Measurements from ENCODE around the gene VTI1A. TPM values are rescaled to one million over a fixed set of nuclear protein-coding genes. Genes with fewer than 3 reads are reported as not detected.
A peak's percentile ranks its signal among the peaks of the same experiment; 100 is the strongest.

The VTI1A gene
- total and polyA plus RNA-seq, 7 experiments from 2014 or later = 21.7 to 56.8 (median 40.8) TPM

DNA sequence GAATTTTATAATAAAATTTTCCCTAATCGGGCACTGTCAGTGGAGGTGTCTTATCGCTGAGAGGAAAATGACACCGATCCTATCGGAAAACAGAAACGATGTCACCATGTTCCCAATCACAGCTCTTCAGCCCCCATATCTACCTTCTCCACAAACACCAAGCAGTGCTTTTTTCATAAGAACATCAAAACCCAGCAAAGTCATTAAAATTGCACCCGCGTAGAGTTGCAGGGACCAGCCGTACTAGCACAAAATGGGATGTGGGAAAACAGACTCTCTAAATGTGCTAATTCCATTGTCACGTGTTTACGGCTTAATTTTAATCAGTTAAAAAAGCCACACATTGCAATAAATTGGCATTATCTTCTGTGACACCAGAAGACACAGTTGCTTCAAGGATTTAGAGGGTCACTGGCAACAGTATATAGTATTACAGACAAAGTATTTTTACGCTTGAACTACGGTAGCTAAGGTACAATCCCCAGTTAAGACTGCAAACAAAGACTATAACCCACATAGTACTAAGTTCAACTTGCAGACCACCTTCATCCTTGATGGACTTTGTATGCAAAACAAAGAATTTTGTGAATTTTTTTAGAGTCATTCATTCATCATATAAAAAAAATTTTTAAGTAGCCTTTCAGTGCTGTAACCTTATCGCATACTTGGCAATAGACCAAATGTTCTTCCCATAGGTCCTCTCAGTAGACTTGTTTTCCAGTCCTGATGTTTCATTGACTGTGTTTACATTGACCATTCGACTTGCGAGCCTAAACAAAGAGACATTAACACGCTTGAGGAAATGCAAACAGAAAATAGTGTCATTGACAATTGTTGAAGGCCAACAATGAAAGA is 116.0 kb downstream of the VTI1A start:
- Histone ChIP-seq H3K4me1 (ENCODE audit: control insufficient read depth in 2 of 2, insufficient read depth in 2 of 2, low read length in 2 of 2) (no peaks in the 10 kb centered on the region), H3K4me3 (ENCODE audit: low read length) (no peak overlapping the region), H3K27ac (ENCODE audit: low read depth, low read length) (no peak overlapping the region), H3K27me3 (ENCODE audit: control insufficient read depth in 2 of 2, insufficient read depth in 2 of 2, low read length in 2 of 2) (no peaks in the 10 kb centered on the region), H3K36me3 (ENCODE audit: control insufficient read depth in 2 of 3, insufficient read depth in 3 of 3, low read length in 3 of 3) (no peaks in the 10 kb centered on the region), H3K9me3 (ENCODE audit: control insufficient read depth in 2 of 3, low read length in 3 of 3) (no peaks in the 10 kb centered on the region)
- Mint-ChIP-seq H3K27me3 (no peaks in the 10 kb centered on the region), H3K36me3 (peaks cover 0 to 12% (median 0%) of the 10 kb centered on the region in 5 donors), H3K27ac (no peak overlapping the region), H3K4me1 (peaks cover 0 to 21% (median 14%) of the 10 kb centered on the region in 7 donors), H3K4me3 (no peak overlapping the region), H3K9me3 (no peaks in the 10 kb centered on the region)
- ChIA-PET CTCF (no interaction called here), POLR2A (no interaction called here)
- DNase-seq (no peak), ATAC-seq (no peak)
- intact Hi-C loops (cut with micrococcal nuclease) = loop anchor here in 1 of 2 donors (10.0 kb wide), 2 partner anchors 542 to 822 kb away; no protein-coding TSS in a partner anchor

GRCh38 chr10:112564337-112564736 is 117.3 kb downstream of the VTI1A start:
- Mint-ChIP-seq H3K27ac (no peak overlapping the region), H3K27me3 (no peaks in the 10 kb centered on the region), H3K4me3 (no peak overlapping the region), H3K4me1 (peaks cover 0 to 8% (median 4%) of the 10 kb centered on the region in 7 donors), H3K36me3 (peaks cover 0 to 18% (median 4%) of the 10 kb centered on the region in 5 donors), H3K9me3 (no peaks in the 10 kb centered on the region)
- Histone ChIP-seq H3K36me3 (ENCODE audit: control insufficient read depth in 2 of 3, insufficient read depth in 3 of 3, low read length in 3 of 3) (no peaks in the 10 kb centered on the region), H3K27me3 (ENCODE audit: control insufficient read depth in 2 of 2, insufficient read depth in 2 of 2, low read length in 2 of 2) (no peaks in the 10 kb centered on the region), H3K4me1 (ENCODE audit: control insufficient read depth in 2 of 2, insufficient read depth in 2 of 2, low read length in 2 of 2) (no peaks in the 10 kb centered on the region), H3K9me3 (ENCODE audit: control insufficient read depth in 2 of 3, low read length in 3 of 3) (no peaks in the 10 kb centered on the region), H3K4me3 (ENCODE audit: low read length) (no peak overlapping the region), H3K27ac (ENCODE audit: low read depth, low read length) (no peak overlapping the region)
- DNase-seq (no peak), ATAC-seq (no peak)
- ChIA-PET CTCF (no interaction called here), POLR2A (no interaction called here)
- intact Hi-C loops (cut with micrococcal nuclease) = loop anchor here in 1 of 2 donors (10.0 kb wide), 2 partner anchors 540 to 820 kb away; no protein-coding TSS in a partner anchor

DNA sequence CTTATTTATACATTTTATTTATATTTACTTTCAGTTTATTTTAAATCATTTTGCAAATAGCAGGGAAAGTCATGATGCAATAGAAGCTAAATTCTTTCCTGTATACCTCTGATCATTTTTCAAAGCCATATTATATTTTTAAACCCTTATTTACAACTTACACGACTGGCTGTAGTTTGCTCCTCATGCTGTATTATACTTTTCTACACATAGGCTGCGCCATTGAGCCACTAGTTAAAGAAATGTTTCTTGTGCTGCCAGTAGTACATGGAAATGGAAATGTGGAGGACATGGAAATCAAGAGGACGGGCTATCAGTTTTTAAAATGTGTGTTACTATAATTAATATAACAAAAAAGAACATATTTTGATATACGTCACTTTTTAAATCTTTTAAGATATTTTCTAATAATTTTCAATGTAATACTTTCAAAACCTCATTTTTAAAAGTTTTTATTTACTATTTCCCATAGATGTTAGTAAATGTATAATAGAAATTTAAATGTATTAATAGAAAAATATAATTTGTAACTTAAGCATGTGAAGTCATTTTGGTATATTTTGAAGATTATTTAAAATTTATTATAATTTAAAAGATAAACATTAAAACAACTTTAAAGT is 118.5 kb downstream of the VTI1A start:
- Histone ChIP-seq H3K4me1 (ENCODE audit: control insufficient read depth in 2 of 2, insufficient read depth in 2 of 2, low read length in 2 of 2) (no peaks in the 10 kb centered on the region), H3K4me3 (ENCODE audit: low read length) (no peak overlapping the region), H3K9me3 (ENCODE audit: control insufficient read depth in 2 of 3, low read length in 3 of 3) (no peaks in the 10 kb centered on the region), H3K36me3 (ENCODE audit: control insufficient read depth in 2 of 3, insufficient read depth in 3 of 3, low read length in 3 of 3) (no peaks in the 10 kb centered on the region), H3K27me3 (ENCODE audit: control insufficient read depth in 2 of 2, insufficient read depth in 2 of 2, low read length in 2 of 2) (no peaks in the 10 kb centered on the region), H3K27ac (ENCODE audit: low read depth, low read length) (no peak overlapping the region)
- ChIA-PET CTCF (no interaction called here), POLR2A (no interaction called here)
- peaks cover 0 to 19% (median 5%) of the 10 kb centered on the region in 5 donors for H3K36me3 Mint-ChIP-seq
- no peak for ATAC-seq
- no peak overlapping the region for H3K4me3 Mint-ChIP-seq
- no peaks in the 10 kb centered on the region for H3K9me3 Mint-ChIP-seq
- no peaks in the 10 kb centered on the region for H3K4me1 Mint-ChIP-seq
- intact Hi-C loops (cut with micrococcal nuclease) = loop anchor here (5.0 to 10.0 kb wide), 4 partner anchors 539 to 997 kb away; no protein-coding TSS in a partner anchor
- peak in 1 of 9 donors; percentile 2 for DNase-seq
- H3K27me3 Mint-ChIP-seq = no peaks in the 10 kb centered on the region
- H3K27ac Mint-ChIP-seq = no peak overlapping the region

DNA sequence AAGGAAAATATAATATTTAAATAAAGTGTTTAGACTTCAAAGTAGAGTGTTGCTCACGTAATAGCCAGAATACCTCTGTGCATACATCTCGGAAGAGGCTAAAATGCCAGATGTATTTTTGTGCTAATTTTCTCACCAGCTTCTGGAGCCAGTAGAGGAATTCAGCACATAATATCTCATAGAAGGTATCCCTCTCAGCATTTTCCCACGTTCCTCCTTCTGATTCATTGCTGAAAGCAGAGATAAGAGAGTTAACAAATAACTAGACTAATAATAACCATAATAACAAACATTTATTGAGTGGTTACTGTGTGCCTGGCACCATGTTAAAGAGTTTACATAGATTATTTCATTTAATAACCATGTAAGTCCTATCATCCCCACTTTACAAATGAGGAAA is 123.6 kb downstream of the VTI1A start:
- intact Hi-C loops (cut with micrococcal nuclease) = no loop called here
- ChIA-PET POLR2A (no interaction called here), CTCF (no interaction called here)
- Histone ChIP-seq H3K9me3 (ENCODE audit: control insufficient read depth in 2 of 3, low read length in 3 of 3) (no peaks in the 10 kb centered on the region), H3K27ac (ENCODE audit: low read depth, low read length) (no peak overlapping the region), H3K4me1 (ENCODE audit: control insufficient read depth in 2 of 2, insufficient read depth in 2 of 2, low read length in 2 of 2) (no peaks in the 10 kb centered on the region), H3K36me3 (ENCODE audit: control insufficient read depth in 2 of 3, insufficient read depth in 3 of 3, low read length in 3 of 3) (no peaks in the 10 kb centered on the region), H3K4me3 (ENCODE audit: low read length) (no peak overlapping the region), H3K27me3 (ENCODE audit: control insufficient read depth in 2 of 2, insufficient read depth in 2 of 2, low read length in 2 of 2) (no peaks in the 10 kb centered on the region)
- Mint-ChIP-seq H3K36me3 (peaks cover 0 to 33% (median 18%) of the 10 kb centered on the region in 5 donors), H3K4me3 (no peak overlapping the region), H3K27me3 (no peaks in the 10 kb centered on the region), H3K27ac (no peak overlapping the region), H3K9me3 (peaks cover 0 to 3% (median 0%) of the 10 kb centered on the region in 11 donors), H3K4me1 (no peaks in the 10 kb centered on the region)
- ATAC-seq (no peak), DNase-seq (no peak)

- Mint-ChIP-seq H3K36me3 (peaks cover 0 to 59% (median 33%) of the 10 kb centered on the region in 5 donors), H3K9me3 (no peaks in the 10 kb centered on the region), H3K27ac (no peak overlapping the region), H3K4me1 (peaks cover 0 to 2% (median 0%) of the 10 kb centered on the region in 7 donors), H3K4me3 (no peak overlapping the region), H3K27me3 (no peaks in the 10 kb centered on the region)
- no peak for DNase-seq
- no peak for ATAC-seq
- intact Hi-C loops (cut with micrococcal nuclease) = no loop called here
- H3K27ac ChIP-seq (ENCODE audit: low read depth, low read length) = no peak overlapping the region
- no peaks in the 10 kb centered on the region for H3K9me3 ChIP-seq (ENCODE audit: control insufficient read depth in 2 of 3, low read length in 3 of 3)
- no peaks in the 10 kb centered on the region for H3K36me3 ChIP-seq (ENCODE audit: control insufficient read depth in 2 of 3, insufficient read depth in 3 of 3, low read length in 3 of 3)
- H3K27me3 ChIP-seq (ENCODE audit: control insufficient read depth in 2 of 2, insufficient read depth in 2 of 2, low read length in 2 of 2) = no peaks in the 10 kb centered on the region
- H3K4me1 ChIP-seq (ENCODE audit: control insufficient read depth in 2 of 2, insufficient read depth in 2 of 2, low read length in 2 of 2) = no peaks in the 10 kb centered on the region
- ChIA-PET POLR2A (no interaction called here), CTCF (no interaction called here)
- H3K4me3 ChIP-seq (ENCODE audit: low read length) = no peak overlapping the region
Observed at GRCh38 chr10:112579578-112579977, 132.6 kb downstream of the VTI1A start.

- ATAC-seq (no peak), DNase-seq (no peak)
- Histone ChIP-seq H3K27me3 (ENCODE audit: control insufficient read depth in 2 of 2, insufficient read depth in 2 of 2, low read length in 2 of 2) (no peaks in the 10 kb centered on the region), H3K4me1 (ENCODE audit: control insufficient read depth in 2 of 2, insufficient read depth in 2 of 2, low read length in 2 of 2) (no peaks in the 10 kb centered on the region), H3K27ac (ENCODE audit: low read depth, low read length) (no peak overlapping the region), H3K9me3 (ENCODE audit: control insufficient read depth in 2 of 3, low read length in 3 of 3) (no peaks in the 10 kb centered on the region), H3K36me3 (ENCODE audit: control insufficient read depth in 2 of 3, insufficient read depth in 3 of 3, low read length in 3 of 3) (no peaks in the 10 kb centered on the region), H3K4me3 (ENCODE audit: low read length) (no peak overlapping the region)
- POLR2A ChIA-PET = no interaction called here
- Mint-ChIP-seq H3K36me3 (peaks cover 0 to 65% (median 33%) of the 10 kb centered on the region in 5 donors), H3K4me1 (peaks cover 0 to 2% (median 0%) of the 10 kb centered on the region in 7 donors), H3K27me3 (no peaks in the 10 kb centered on the region), H3K9me3 (no peaks in the 10 kb centered on the region), H3K27ac (no peak overlapping the region), H3K4me3 (no peak overlapping the region)
- intact Hi-C loops (cut with micrococcal nuclease) = no loop called here
- CTCF ChIA-PET = no interaction called here
Observed at GRCh38 chr10:112580267-112580666, 133.3 kb downstream of the VTI1A start.
